Astrocyte of the cerebellum (primary cell): ENCODE results near the gene CREBBP.
A peak's percentile ranks its signal among the peaks of the same experiment; 100 is the strongest.

Source experiments
- DNase-seq: peaks from one replicate; pipeline ENCODE4 v3.0.0-alpha.2; 2011; ENCODE audit warnings: low read depth
- H3K4me3 ChIP-seq: 2 replicates; pipeline ENCODE4 v1.5.1; 2011; ENCODE audit warnings: mild to moderate bottlenecking, low read depth, low read length, moderate library complexity
- in situ Hi-C: cut with HindIII; loops from 2 replicates; pipeline ENCODE4 v1.10.0; 2017; ENCODE audit warnings: low sequenced_read_pairs
- TF ChIP-seq, protein P1 (sequence below): IDR thresholded peaks from 2 replicates; pipeline ENCODE4 v1.5.1; 2012; ENCODE audit warnings: low read length, low read depth, moderate library complexity, mild to moderate bottlenecking; ENCODE audit errors: missing control alignments

The CREBBP gene

DNA sequence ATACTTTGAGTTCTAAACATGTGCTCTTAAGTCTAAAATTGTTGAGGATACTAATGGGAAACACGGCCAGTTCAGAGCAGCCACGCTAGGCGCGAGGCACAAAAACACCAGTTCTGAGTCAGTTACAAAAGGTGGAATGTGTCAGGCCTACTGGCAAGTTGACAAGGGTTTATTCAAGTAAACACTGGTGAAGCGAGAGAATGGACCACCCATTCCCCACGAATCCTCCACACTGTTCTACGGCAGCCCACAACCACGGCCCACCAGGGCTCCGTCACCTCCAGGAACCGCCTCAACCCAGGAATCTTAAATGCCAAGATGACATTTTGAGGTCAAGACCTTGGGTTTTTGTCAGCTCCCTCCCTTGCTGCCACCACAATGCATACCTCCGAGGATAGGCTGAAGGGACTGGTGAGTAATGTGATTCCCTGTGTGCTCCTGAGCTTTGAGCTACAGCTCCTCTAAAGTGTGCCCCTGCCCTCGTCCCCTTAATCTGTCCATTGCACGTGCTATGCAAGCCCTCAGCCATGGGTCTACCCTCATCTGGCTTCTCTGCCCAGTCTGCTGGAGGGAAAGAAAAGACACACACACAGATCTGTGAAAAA, 134.7 kb downstream of the CREBBP start:
- peak; percentile 84 for DNase-seq
- no peak overlapping the region for H3K4me3 ChIP-seq
- TF ChIP-seq, protein P1, sequence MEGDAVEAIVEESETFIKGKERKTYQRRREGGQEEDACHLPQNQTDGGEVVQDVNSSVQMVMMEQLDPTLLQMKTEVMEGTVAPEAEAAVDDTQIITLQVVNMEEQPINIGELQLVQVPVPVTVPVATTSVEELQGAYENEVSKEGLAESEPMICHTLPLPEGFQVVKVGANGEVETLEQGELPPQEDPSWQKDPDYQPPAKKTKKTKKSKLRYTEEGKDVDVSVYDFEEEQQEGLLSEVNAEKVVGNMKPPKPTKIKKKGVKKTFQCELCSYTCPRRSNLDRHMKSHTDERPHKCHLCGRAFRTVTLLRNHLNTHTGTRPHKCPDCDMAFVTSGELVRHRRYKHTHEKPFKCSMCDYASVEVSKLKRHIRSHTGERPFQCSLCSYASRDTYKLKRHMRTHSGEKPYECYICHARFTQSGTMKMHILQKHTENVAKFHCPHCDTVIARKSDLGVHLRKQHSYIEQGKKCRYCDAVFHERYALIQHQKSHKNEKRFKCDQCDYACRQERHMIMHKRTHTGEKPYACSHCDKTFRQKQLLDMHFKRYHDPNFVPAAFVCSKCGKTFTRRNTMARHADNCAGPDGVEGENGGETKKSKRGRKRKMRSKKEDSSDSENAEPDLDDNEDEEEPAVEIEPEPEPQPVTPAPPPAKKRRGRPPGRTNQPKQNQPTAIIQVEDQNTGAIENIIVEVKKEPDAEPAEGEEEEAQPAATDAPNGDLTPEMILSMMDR, result no peak
- in situ Hi-C loops, result no loop called here

DNA sequence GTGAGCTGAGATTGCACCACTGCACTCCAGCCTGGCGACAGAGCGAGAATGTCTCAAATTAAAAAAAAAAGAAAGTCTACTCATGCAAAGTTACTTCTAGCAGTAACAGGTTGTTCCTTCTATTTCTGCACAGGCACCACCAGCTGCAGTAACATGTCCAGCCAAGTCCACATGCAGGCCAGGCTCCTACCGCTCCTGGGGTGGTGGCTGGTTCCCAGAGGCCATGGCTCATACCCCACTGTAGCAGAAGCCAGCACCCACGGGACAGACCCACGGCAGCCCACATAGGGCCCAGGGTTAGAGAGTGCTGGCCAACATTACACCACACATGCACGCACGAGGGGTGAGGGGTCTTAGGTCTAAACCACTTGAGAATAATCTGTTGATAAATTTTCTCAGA, 136.5 kb downstream of the CREBBP start:
- in situ Hi-C loops, result no loop called here
- DNase-seq, result no peak
- TF ChIP-seq, protein P1, result no peak
- no peak overlapping the region for H3K4me3 ChIP-seq

DNA sequence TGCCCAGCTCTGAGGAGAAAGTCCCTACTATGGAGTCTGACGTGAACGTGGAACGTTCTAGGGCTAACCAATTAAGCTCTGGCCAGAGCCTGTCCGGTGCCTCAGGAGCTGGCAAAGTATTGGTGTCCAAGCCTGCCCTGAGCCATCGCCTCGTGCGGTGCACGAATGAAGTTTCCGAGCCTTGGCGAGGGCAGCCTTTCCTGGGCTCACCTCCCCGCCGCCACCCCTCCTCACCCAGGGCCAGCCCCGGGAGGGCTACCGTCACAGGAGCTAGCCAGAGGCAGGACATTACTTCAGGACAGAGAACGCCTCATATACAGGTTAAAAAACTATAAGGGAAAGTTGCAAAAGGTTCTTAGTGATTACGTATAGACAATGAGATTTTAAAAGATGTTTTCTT, 139.6 kb downstream of the CREBBP start:
- no peak overlapping the region for H3K4me3 ChIP-seq
- no peak for DNase-seq
- in situ Hi-C loops, result no loop called here
- TF ChIP-seq, protein P1, result no peak

DNA sequence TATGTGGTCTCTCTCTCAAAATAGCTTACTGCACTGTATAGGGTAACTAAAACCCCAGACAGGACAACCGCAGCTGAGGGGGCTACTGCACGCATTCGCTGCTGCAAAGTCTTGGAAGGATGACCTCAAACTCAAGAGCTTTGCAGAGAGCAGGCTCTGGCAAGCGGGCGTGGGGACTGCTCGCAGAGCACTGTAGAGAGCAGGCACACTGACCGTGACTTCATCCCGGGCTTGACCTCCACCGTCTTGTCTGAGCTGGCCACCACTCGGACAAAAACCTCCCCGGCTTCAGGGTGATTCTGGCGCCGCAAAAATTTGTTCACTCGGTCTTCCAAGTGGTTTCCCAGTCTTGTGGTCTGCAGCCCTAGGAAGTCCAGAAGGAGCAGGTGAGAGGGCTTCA, 140.3 kb downstream of the CREBBP start:
- DNase-seq, result no peak
- TF ChIP-seq, protein P1, result no peak
- in situ Hi-C loops, result no loop called here
- no peak overlapping the region for H3K4me3 ChIP-seq

DNA sequence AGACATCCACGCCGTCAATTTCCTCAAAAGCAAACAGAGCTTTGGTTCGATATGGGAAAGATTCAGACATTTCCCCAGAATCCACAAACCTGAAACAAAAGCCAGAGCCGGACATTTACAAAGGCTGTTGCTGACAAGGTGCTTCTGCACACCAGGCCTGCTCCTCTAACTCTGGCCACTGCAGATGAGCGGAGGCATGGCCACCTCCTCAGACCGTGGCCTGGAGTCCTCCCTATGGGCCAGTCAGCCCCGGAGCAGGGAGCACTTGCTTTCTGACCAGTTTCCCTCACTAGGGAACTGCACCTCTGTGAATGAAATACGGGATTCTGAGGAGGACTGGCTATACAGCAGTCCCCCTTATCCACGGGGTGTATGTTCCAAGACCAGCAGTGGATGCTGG, 140.9 kb downstream of the CREBBP start:
- H3K4me3 ChIP-seq, result no peak overlapping the region
- no peak for DNase-seq
- TF ChIP-seq, protein P1, result no peak
- in situ Hi-C loops, result no loop called here

DNA sequence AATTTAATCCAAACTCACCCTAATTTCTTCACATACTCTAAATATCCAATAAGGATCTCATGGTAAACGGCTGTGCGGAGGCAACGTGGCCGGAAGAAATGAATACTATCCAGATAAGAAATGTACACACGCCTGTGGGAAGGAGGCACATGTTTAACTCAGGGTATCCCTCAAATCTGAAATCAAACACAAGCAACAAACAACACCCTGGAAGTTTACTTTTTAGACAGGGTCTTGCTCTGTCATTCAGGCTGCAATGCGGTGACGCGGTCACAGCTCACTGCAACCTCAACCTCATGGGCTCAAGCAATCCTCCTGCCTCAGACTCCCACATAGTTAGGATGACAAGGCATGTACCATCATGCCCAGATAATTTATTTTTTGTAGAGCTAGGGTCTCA, 142.0 kb downstream of the CREBBP start:
- no peak overlapping the region for H3K4me3 ChIP-seq
- DNase-seq, result no peak
- in situ Hi-C loops, result no loop called here
- TF ChIP-seq, protein P1, result no peak
